HG03095 (cell line): ENCODE measurements around the gene KIAA1210.
"Not testable (repeated sequence)": the region's sequence is repeated elsewhere in the genome, so short reads cannot be mapped to it uniquely, and the experiment has no call there.

Experiments used
- ATAC-seq: cut with Tn5 transposase; IDR thresholded peaks from one replicate; pipeline ENCODE4 v1.9.1; 2021; ENCODE audit warnings: moderate library complexity; ENCODE audit not compliant: unreplicated experiment

The KIAA1210 gene

GRCh38 chrX:119040432-119040831, 87.2 kb downstream of the KIAA1210 start:
- no peak for ATAC-seq

GRCh38 chrX:119036107-119037029, 91.2 kb downstream of the KIAA1210 start:
- ATAC-seq, result no peak

DNA sequence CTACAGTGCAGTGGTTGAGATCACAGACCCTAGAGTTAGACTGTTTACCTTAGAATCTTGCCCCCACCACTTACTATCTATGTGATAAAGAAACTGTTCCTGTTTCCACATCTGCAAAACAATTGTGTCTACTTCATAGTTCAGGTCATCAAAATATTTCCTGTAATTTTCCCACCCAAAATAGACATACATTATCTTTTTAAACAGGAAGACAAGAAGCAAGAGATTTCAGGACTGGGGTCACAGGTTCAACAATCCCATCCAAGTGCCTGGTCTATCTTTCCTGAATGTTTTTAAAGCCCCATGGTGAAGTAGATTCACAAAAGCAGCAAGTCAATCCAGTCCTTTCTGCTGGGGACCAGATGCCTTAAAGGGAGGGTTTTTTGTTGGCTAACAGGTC, 96.6 kb downstream of the KIAA1210 start:
- ATAC-seq, result no peak

DNA sequence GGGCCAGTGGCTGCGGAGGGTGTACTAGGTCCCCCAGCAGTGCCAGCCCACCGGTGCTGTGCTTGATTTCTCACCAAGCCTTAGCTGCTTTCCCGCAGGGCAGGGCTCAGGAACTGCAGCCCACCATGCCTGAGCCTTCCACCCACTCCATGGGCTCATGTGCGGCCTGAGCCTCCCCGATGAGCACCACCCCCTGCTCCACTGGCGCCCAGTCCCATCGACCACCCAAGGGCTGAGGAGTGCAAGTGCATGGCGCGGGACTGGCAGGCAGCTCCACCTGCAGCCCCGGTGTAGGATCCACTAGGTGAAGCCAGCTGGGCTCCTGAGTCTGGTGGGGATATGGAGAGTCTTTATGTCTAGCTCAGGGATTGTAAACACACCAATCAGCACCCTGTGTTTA, 98.0 kb downstream of the KIAA1210 start:
- ATAC-seq, result not testable (repeated sequence)

DNA sequence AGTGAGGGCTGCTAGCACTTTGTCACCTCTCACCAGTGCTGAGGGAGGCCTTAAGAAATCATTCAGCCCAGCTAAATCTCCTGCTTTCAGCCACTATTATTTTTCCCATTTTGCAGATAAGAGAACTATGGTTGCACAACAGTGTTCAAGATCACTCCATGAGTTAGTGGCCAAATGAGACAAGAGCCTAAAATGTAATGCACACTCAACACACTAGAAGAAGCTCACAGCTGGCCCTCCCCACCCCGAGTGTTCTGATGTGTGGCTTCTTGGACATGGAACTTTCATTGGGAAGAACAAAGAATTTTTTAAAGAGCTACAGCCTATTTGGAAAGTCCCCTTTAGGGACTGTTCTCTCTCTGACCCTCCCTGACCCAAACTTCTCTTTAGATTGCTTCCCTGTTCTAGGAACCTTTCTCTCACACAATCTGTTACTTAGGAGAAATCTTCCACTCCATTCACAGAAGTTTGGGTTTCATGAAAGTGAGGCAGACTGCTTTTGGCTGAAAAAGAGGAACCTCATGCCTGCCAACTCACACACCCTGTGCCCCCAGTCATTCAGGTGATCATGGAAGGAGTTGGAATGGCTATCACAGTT, 98.8 kb downstream of the KIAA1210 start:
- no peak for ATAC-seq
